Astrocyte (in vitro differentiated cells and primary cell): Measurements from ENCODE around the gene FGA.

ENCODE experiments used
- EZH2 ChIP-seq: IDR thresholded peaks from 2 replicates; pipeline ENCODE4 v1.6.1; 2012; ENCODE audit warnings: mild to moderate bottlenecking, low read length, inconsistent platforms; ENCODE audit not compliant: insufficient read depth
- TF ChIP-seq, protein P1 (sequence below): IDR thresholded peaks from 2 replicates; pipeline ENCODE4 v1.5.1; 2011; ENCODE audit warnings: low read depth, mild to moderate bottlenecking, inconsistent platforms, low read length, moderate library complexity; ENCODE audit not compliant: insufficient read depth

- TF ChIP-seq, protein P1, sequence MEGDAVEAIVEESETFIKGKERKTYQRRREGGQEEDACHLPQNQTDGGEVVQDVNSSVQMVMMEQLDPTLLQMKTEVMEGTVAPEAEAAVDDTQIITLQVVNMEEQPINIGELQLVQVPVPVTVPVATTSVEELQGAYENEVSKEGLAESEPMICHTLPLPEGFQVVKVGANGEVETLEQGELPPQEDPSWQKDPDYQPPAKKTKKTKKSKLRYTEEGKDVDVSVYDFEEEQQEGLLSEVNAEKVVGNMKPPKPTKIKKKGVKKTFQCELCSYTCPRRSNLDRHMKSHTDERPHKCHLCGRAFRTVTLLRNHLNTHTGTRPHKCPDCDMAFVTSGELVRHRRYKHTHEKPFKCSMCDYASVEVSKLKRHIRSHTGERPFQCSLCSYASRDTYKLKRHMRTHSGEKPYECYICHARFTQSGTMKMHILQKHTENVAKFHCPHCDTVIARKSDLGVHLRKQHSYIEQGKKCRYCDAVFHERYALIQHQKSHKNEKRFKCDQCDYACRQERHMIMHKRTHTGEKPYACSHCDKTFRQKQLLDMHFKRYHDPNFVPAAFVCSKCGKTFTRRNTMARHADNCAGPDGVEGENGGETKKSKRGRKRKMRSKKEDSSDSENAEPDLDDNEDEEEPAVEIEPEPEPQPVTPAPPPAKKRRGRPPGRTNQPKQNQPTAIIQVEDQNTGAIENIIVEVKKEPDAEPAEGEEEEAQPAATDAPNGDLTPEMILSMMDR, result no peak
- no peak for TF ChIP-seq EZH2
Measured at GRCh38 chr4:154564311-154564710, 26.2 kb downstream of the FGA start.
